HepG2 (cell line): ENCODE results near the gene DNM1. TPM values are rescaled to one million over a fixed set of nuclear protein-coding genes. Genes with fewer than 3 reads are reported as not detected.

Experiments used
- ATAC-seq: fragments of 200-7000 bp; cut with Tn5 transposase; 3 replicates; pipeline ENCODE4 v1.9.1; 2020; ENCODE audit warnings: mild to moderate bottlenecking, moderate library complexity
- BruUV-seq: library from RNA; stranded (reverse); fragments of 400-500 nt; replicated peaks from 2 replicates; lab custom pipeline; 2021; lab: Mats Ljungman, UMichigan
- CTCF ChIA-PET: fragments of 300-600 bp; formaldehyde crosslinking; extraction: SDS; loops from one replicate; lab custom pipeline; 2021; ENCODE audit warnings: low total read pairs, inconsistent platforms, low intra/inter-chr PET ratio; lab: Yijun Ruan, JAX
- POLR2A ChIA-PET: fragments of 350-600 bp; sonication (Branson Sonifier 250); formaldehyde crosslinking; loops from one replicate; lab custom pipeline; 2020; ENCODE audit warnings: antibody characterized with exemption, inconsistent platforms; lab: Yijun Ruan, JAX
- DNase-seq: peaks from one replicate; pipeline ENCODE4 v3.0.0-alpha.2; 2015; ENCODE audit warnings: low spot score
- FAIRE-seq: peaks from 3 replicates; lab custom pipeline; 2011; peaks lifted over from hg19 to GRCh38; lab: Jason Lieb, UNC
- H2AFZ ChIP-seq: one replicate; pipeline ENCODE4 v1.6.1; 2011; ENCODE audit warnings: low read length, inconsistent platforms
- H3K27ac ChIP-seq: fragments of 300-600 bp; 3 replicates; pipeline ENCODE4 v1.8.0; 2011; ENCODE audit warnings: mixed run types, mild to moderate bottlenecking, mixed read lengths, low read length, inconsistent platforms; ENCODE audit not compliant: insufficient read depth; ENCODE audit errors: extremely low read length
- H3K27me3 ChIP-seq, 2 experiments: fragments of 200-600 bp in 1 of 2; 2 replicates in 1 of 2; 3 replicates in 1 of 2; pipeline versions ENCODE4 v1.6.0 to v1.8.0; 2011; ENCODE audit warnings: low read length in 2 of 2, mild to moderate bottlenecking in 2 of 2, moderate library complexity in 2 of 2, inconsistent platforms in 1 of 2; ENCODE audit not compliant: insufficient read depth in 2 of 2, control insufficient read depth in 1 of 2
- H3K36me3 ChIP-seq, 2 experiments: fragments of 200-600 bp in 1 of 2; replicated peaks in 1 of 2; 2 replicates in 1 of 2; 3 replicates in 1 of 2; pipeline versions ENCODE4 v1.5.1 to v1.8.0; 2011; ENCODE audit warnings: low read length in 2 of 2, inconsistent platforms in 1 of 2; ENCODE audit not compliant: insufficient read depth in 2 of 2, control insufficient read depth in 1 of 2
- H3K4me1 ChIP-seq: 2 replicates; pipeline ENCODE4 v1.5.1; 2012; ENCODE audit warnings: low read length, inconsistent platforms; ENCODE audit not compliant: insufficient read depth
- H3K4me2 ChIP-seq: 2 replicates; pipeline ENCODE4 v1.6.0; 2011; ENCODE audit warnings: low read depth, low read length, inconsistent platforms
- H3K4me3 ChIP-seq, 3 experiments: fragments of 200-600 bp in 1 of 3; sonication (generic), shearing (Covaris generic) in 1 of 3; replicated peaks in 1 of 3; 2 replicates each; pipeline ENCODE4 v1.5.1; 2011 to 2016; ENCODE audit warnings: low read length in 3 of 3, inconsistent platforms in 2 of 3, low read depth in 2 of 3, mild to moderate bottlenecking in 2 of 3, control low read depth in 1 of 3, mixed read lengths in 1 of 3; ENCODE audit not compliant: insufficient read depth in 1 of 3
- H3K79me2 ChIP-seq: one replicate; pipeline ENCODE4 v1.6.1; 2011; ENCODE audit warnings: low read length, inconsistent platforms; ENCODE audit not compliant: insufficient read depth
- H3K9ac ChIP-seq: 2 replicates; pipeline ENCODE4 v1.6.0; 2011; ENCODE audit warnings: mild to moderate bottlenecking, low read depth, low read length, inconsistent platforms; ENCODE audit not compliant: insufficient read depth
- H3K9me3 ChIP-seq: 2 replicates; pipeline ENCODE4 v1.5.1; 2012; ENCODE audit warnings: mild to moderate bottlenecking, low read length
- H4K20me1 ChIP-seq: 2 replicates; pipeline ENCODE4 v1.6.0; 2011; ENCODE audit warnings: inconsistent platforms, mild to moderate bottlenecking, low read length, moderate library complexity; ENCODE audit not compliant: insufficient read depth
- CBFB ChIP-seq: sonication (generic); formaldehyde crosslinking; IDR thresholded peaks from 2 replicates; pipeline ENCODE4 v1.4.0; 2020; ENCODE audit warnings: missing genetic modification reagents
- CREBL2 ChIP-seq: sonication (generic); formaldehyde crosslinking; IDR thresholded peaks from 2 replicates; pipeline ENCODE4 v1.8.1; 2023; ENCODE audit warnings: missing genetic modification reagents, mild to moderate bottlenecking, borderline replicate concordance
- ESRRA ChIP-seq: sonication (generic); formaldehyde crosslinking; IDR thresholded peaks from 2 replicates; pipeline ENCODE4 v1.5.1; 2020; ENCODE audit warnings: mild to moderate bottlenecking, low read depth, missing genetic modification reagents
- GATAD2A ChIP-seq: IDR thresholded peaks from 2 replicates; pipeline ENCODE4 v1.6.1; 2016
- GLI4 ChIP-seq: sonication (generic); formaldehyde crosslinking; IDR thresholded peaks from 2 replicates; pipeline ENCODE4 v1.5.1; 2020; ENCODE audit warnings: missing genetic modification reagents, mild to moderate bottlenecking, moderate library complexity, borderline replicate concordance
- HDAC1 ChIP-seq: sonication (generic); formaldehyde crosslinking; IDR thresholded peaks from 2 replicates; pipeline ENCODE4 v1.5.1; 2020; ENCODE audit warnings: mild to moderate bottlenecking, missing genetic modification reagents
- KDM5B ChIP-seq: sonication (generic); formaldehyde crosslinking; IDR thresholded peaks from 2 replicates; pipeline ENCODE4 v1.4.0; 2020; ENCODE audit warnings: missing genetic modification reagents, mild to moderate bottlenecking, borderline replicate concordance
- KMT2A ChIP-seq: sonication (generic); formaldehyde crosslinking; IDR thresholded peaks from 2 replicates; pipeline ENCODE4 v1.4.0; 2020; ENCODE audit warnings: missing genetic modification reagents
- MEF2D ChIP-seq: sonication (generic); formaldehyde crosslinking; IDR thresholded peaks from 2 replicates; pipeline ENCODE4 v1.5.1; 2020; ENCODE audit warnings: mild to moderate bottlenecking, missing genetic modification reagents
- NR0B2 ChIP-seq: sonication (generic); formaldehyde crosslinking; IDR thresholded peaks from 2 replicates; pipeline ENCODE4 v1.4.0; 2020; ENCODE audit warnings: mild to moderate bottlenecking, missing genetic modification reagents
- PHF5A ChIP-seq: IDR thresholded peaks from one replicate; pipeline ENCODE4 v1.6.1; 2018; ENCODE audit warnings: low read depth, missing genetic modification reagents; ENCODE audit not compliant: unreplicated experiment
- RARA ChIP-seq: IDR thresholded peaks from 2 replicates; pipeline ENCODE4 v1.6.1; 2016; ENCODE audit warnings: missing genetic modification reagents, missing compliant biosample characterization
- WIZ ChIP-seq: sonication (generic); formaldehyde crosslinking; IDR thresholded peaks from 2 replicates; pipeline ENCODE4 v1.5.1; 2020; ENCODE audit warnings: mild to moderate bottlenecking, missing genetic modification reagents
- ZFP91 ChIP-seq: sonication (generic); formaldehyde crosslinking; IDR thresholded peaks from 2 replicates; pipeline ENCODE4 v1.9.0; 2022; ENCODE audit warnings: missing genetic modification reagents, mild to moderate bottlenecking, borderline replicate concordance
- ZNF563 ChIP-seq: sonication (generic); formaldehyde crosslinking; IDR thresholded peaks from 2 replicates; pipeline ENCODE4 v1.8.0; 2022; ENCODE audit warnings: mild to moderate bottlenecking, moderate library complexity, missing genetic modification reagents
- ZNF572 ChIP-seq: sonication (generic); formaldehyde crosslinking; IDR thresholded peaks from 2 replicates; pipeline ENCODE4 v1.5.1; 2020; ENCODE audit warnings: mild to moderate bottlenecking, missing genetic modification reagents
- ZNF724P ChIP-seq: sonication (generic); formaldehyde crosslinking; IDR thresholded peaks from 2 replicates; pipeline ENCODE4 v1.8.0; 2022; ENCODE audit warnings: missing genetic modification reagents, borderline replicate concordance
- WGBS: methylation state at CpG from one replicate; pipeline ENCODE4 v1.1.6; 2017; ENCODE audit warnings: low lambda C conversion rate; 5-methylcytosine and 5-hydroxymethylcytosine counted together
- in situ Hi-C: cut with HindIII; loops from 2 replicates; pipeline ENCODE4 v1.10.0; 2017; ENCODE audit warnings: low pct_unique_long_range_greater_than_20kb; ENCODE audit not compliant: extremely low pct_ligation_motif_present
- intact Hi-C: fragments of 100-400 bp; cut with micrococcal nuclease; formaldehyde crosslinking; loops from one replicate; pipeline ENCODE4 v1.10.0; 2022; ENCODE audit not compliant: unreplicated experiment
- polyA plus RNA-seq, 8 experiments: library from polyadenylated mRNA; depleted of rRNA in 3 of 8; stranded (reverse) in 7 of 8; unstranded in 1 of 8; fragments of >200 nt; fragmentation: Illumina TruSeq in 4 of 8; extraction: Trizol in 4 of 8; gene quantifications; 2 replicates each; pipeline versions ENCODE4 v1.2.1 to v1.2.3, GENCODE V29; 2011 to 2016; ENCODE audit warnings: low read depth in 4 of 8, missing spikeins in 1 of 8, mixed read lengths in 1 of 8; ENCODE audit not compliant: insufficient read depth in 1 of 8
- total RNA-seq, 5 experiments: library from RNA; depleted of rRNA; stranded (reverse); fragments of >200 nt; fragmentation: Illumina TruSeq; extraction: Trizol; gene quantifications; 2 replicates each; pipeline ENCODE4 v1.2.3, GENCODE V29; 2016; ENCODE audit warnings: low read depth in 1 of 5
- TF ChIP-seq, protein P1 (sequence below): sonication (generic); formaldehyde crosslinking; IDR thresholded peaks from 2 replicates; pipeline ENCODE4 v1.4.0; 2020; ENCODE audit warnings: missing genetic modification reagents
- TF ChIP-seq, protein P2 (sequence below): sonication (generic); formaldehyde crosslinking; IDR thresholded peaks from 2 replicates; pipeline ENCODE4 v1.4.0; 2020; ENCODE audit warnings: missing genetic modification reagents, low read depth, mild to moderate bottlenecking, borderline replicate concordance

The DNM1 gene
- total and polyA plus RNA-seq, 2 of the 13 experiments (the other 11 are each of a cell fraction or from before 2014, with no cell fraction given), result 0.13 to 0.58 TPM

DNA sequence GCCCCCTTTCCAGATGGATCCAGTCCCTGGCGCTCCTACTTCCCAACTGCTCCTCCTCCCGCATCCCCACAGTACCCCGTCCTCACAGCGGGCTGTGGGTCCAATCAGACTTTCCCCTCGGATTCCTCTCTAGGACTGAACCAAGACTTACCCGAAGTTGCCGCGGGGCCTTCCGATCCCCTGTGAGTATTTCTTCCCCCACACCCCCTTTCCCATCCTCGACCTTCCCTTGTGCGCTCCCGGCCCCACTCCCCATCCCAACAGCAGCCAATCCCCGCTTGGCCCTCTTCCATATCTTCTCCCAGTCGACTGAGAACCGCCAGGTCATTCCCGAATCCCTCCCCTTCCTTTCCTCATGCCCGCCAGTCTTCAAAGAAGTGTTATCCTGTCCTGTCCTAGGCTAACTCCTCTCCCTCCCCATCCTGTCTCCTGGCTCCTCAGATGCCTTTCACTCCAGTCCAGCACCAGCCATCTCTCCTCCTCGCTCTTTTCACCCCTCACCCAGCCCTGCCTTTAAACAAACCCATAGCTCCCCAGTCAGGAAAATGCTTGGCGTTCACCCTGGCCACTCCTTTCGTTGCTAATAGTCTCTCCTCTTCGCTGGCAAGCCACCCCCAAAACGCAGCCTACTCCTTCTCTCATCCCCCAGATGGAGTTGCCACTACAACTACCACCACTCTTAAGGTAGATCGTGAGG lies 73.5 kb downstream of the DNM1 start:
- 5% methylated on average over 23 of the region's 23 CpGs for WGBS
- FAIRE-seq (no peak), DNase-seq (no peak), ATAC-seq (peak; percentile 42)
- Histone ChIP-seq H3K4me3 (peak overlapping the region; percentile 68 to 98 (median 81)), H3K36me3 (peaks cover 2 to 16% of the 10 kb centered on the region in 2 experiments; a peak in 3 of 5 replicates), H3K9ac (peak overlapping the region; percentile 86), H3K4me2 (peak overlapping the region; percentile 93), H3K27me3 (no peaks in the 10 kb centered on the region; a peak in 1 of 5 replicates), H2AFZ (peak overlapping the region; percentile 28), H3K79me2 (peaks cover 30% of the 10 kb centered on the region), H3K27ac (peak overlapping the region; percentile 68), H3K4me1 (peaks cover 29% of the 10 kb centered on the region), H3K9me3 (no peaks in the 10 kb centered on the region), H4K20me1 (0 out of 2 replicates have a peak, but pooled peaks cover 5% of the 10 kb centered on the region)
- intact Hi-C loops, result no loop called here
- TSS peak; percentile 72 for BruUV-seq
- CTCF ChIA-PET, result no interaction called here
- POLR2A ChIA-PET, result interaction anchor here (0.5 to 2.1 kb wide), 16 partner anchors 9 to 276 kb away, joined by 3 to 21 read pairs (median 5); partner anchors contain the start of genes BBLN, GLE1, SPTAN1 and URM1
- in situ Hi-C loops, result no loop called here
- TF ChIP-seq NR0B2 (CRISPR knock-in tag) (no peak), CREBL2 (CRISPR knock-in tag) (no peak), ESRRA (CRISPR knock-in tag) (no peak), WIZ (CRISPR knock-in tag) (no peak), CBFB (CRISPR knock-in tag) (0 out of 2 replicates have a peak, but pooled peaks have one; percentile 13), ZNF563 (CRISPR knock-in tag) (peak; percentile 43; the same call in 1 of the 2 replicates), MEF2D (peak; percentile 10; the same call in 1 of the 2 replicates), ZFP91 (CRISPR knock-in tag) (peak; percentile 32; the same call in 1 of the 2 replicates), RARA (CRISPR knock-in tag) (no peak), GATAD2A (CRISPR knock-in tag) (no peak), PHF5A (no peak), GLI4 (peak; percentile 49; the same call in 1 of the 2 replicates), ZNF572 (0 out of 2 replicates have a peak, but pooled peaks have one; percentile 30), KDM5B (CRISPR knock-in tag) (0 out of 2 replicates have a peak, but pooled peaks have one; percentile 17), ZNF724P (CRISPR knock-in tag) (no peak), HDAC1 (CRISPR knock-in tag) (peak; percentile 9; the same call in 1 of the 2 replicates), KMT2A (CRISPR knock-in tag) (peak; percentile 16; the same call in 1 of the 2 replicates)
- TF ChIP-seq, protein P1, sequence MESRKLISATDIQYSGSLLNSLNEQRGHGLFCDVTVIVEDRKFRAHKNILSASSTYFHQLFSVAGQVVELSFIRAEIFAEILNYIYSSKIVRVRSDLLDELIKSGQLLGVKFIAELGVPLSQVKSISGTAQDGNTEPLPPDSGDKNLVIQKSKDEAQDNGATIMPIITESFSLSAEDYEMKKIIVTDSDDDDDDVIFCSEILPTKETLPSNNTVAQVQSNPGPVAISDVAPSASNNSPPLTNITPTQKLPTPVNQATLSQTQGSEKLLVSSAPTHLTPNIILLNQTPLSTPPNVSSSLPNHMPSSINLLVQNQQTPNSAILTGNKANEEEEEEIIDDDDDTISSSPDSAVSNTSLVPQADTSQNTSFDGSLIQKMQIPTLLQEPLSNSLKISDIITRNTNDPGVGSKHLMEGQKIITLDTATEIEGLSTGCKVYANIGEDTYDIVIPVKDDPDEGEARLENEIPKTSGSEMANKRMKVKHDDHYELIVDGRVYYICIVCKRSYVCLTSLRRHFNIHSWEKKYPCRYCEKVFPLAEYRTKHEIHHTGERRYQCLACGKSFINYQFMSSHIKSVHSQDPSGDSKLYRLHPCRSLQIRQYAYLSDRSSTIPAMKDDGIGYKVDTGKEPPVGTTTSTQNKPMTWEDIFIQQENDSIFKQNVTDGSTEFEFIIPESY (CRISPR knock-in tag), result 0 out of 2 replicates have a peak, but pooled peaks have one; percentile 2
- TF ChIP-seq, protein P2, sequence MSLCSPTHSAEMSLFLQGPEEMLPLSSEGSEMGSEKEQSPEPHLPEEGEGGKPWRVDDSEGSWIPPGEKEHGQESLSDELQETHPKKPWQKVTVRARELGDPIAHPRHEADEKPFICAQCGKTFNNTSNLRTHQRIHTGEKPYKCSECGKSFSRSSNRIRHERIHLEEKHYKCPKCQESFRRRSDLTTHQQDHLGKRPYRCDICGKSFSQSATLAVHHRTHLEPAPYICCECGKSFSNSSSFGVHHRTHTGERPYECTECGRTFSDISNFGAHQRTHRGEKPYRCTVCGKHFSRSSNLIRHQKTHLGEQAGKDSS (CRISPR knock-in tag), result peak; percentile 52
